HepG2 (cell line): ENCODE results near the gene KRTAP1-3.

ENCODE experiments used
- JUN ChIP-seq: sonication (generic); formaldehyde crosslinking; IDR thresholded peaks from 2 replicates; pipeline ENCODE4 v1.4.0; 2020; ENCODE audit warnings: mild to moderate bottlenecking, missing genetic modification reagents
- KDM5A ChIP-seq: fragments of 200-600 bp; sonication (generic); IDR thresholded peaks from 2 replicates; pipeline ENCODE4 v1.7.0; 2018; ENCODE audit warnings: antibody characterized with exemption, mild to moderate bottlenecking, low read length, borderline replicate concordance
- NFE2L2 ChIP-seq: fragments of 150-350 bp; IDR thresholded peaks from 2 replicates; pipeline ENCODE4 v1.6.1; 2014; ENCODE audit warnings: low read length
- NKX3-1 ChIP-seq: sonication (generic); formaldehyde crosslinking; IDR thresholded peaks from 2 replicates; pipeline ENCODE4 v1.5.0; 2020; ENCODE audit warnings: missing genetic modification reagents
- PHF20 ChIP-seq: sonication (generic); formaldehyde crosslinking; IDR thresholded peaks from 2 replicates; pipeline ENCODE4 v1.5.0; 2020; ENCODE audit warnings: mild to moderate bottlenecking, missing genetic modification reagents
- POLR2A ChIP-seq, 2 experiments: IDR thresholded peaks; 2 replicates each; pipeline ENCODE4 v1.6.1; 2011; ENCODE audit warnings: low read depth in 2 of 2, low read length in 2 of 2, mild to moderate bottlenecking in 1 of 2, moderate library complexity in 1 of 2; ENCODE audit not compliant: insufficient read depth in 1 of 2
- POLR2AphosphoS5 ChIP-seq: IDR thresholded peaks from 2 replicates; pipeline ENCODE4 v1.6.1; 2012; ENCODE audit warnings: low read depth, low read length
- RAD21 ChIP-seq: fragments of 450-650 bp; formaldehyde crosslinking; IDR thresholded peaks from 2 replicates; pipeline ENCODE4 v1.5.0; 2020; ENCODE audit warnings: mild to moderate bottlenecking
- ZNF282 ChIP-seq: fragments of 450-650 bp; IDR thresholded peaks from 2 replicates; pipeline ENCODE4 v1.6.1; 2018; ENCODE audit not compliant: partially characterized antibody
- ZNF510 ChIP-seq: sonication (generic); formaldehyde crosslinking; IDR thresholded peaks from 2 replicates; pipeline ENCODE4 v1.4.0; 2020; ENCODE audit warnings: low read depth, mild to moderate bottlenecking, missing genetic modification reagents
- TF ChIP-seq, protein P1 (sequence below): sonication (generic); formaldehyde crosslinking; IDR thresholded peaks from 2 replicates; pipeline ENCODE4 v1.5.0; 2020; ENCODE audit warnings: mild to moderate bottlenecking, missing genetic modification reagents
- TF ChIP-seq, protein P2 (sequence below): sonication (generic); formaldehyde crosslinking; IDR thresholded peaks from 2 replicates; pipeline ENCODE4 v1.4.0; 2020; ENCODE audit warnings: missing genetic modification reagents, mild to moderate bottlenecking, borderline replicate concordance

DNA sequence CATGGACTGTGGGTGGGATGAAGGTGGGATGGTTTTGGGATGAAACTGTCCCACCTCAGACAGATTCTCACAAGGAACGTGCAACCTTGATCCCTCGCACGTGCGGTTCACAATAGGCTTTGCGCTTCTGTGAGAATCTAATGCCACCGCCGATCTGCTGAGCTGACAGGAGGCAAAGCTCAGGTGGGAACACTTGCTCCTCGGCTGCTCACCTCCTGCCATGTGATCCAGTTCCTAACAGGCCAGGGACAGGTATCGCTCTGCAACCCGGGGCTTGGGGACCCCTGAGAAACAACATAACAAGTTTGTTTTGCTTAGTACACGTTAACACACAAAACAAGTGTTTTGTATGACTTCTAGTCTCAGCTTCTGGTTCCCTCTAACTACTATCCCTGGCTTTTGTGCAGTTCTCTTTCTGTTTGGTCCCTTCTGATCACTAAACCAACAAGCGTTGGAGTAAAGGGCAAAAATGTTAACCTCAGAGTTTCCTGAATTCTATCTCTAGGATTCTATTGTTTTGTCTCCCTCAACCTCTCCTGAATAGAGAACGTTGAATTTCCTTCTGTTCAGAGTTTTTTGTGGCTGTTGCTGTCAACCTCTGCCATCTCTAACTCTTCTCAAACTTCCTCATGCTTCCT is 18.0 kb downstream of the KRTAP1-3 start:
- TF ChIP-seq, protein P1, sequence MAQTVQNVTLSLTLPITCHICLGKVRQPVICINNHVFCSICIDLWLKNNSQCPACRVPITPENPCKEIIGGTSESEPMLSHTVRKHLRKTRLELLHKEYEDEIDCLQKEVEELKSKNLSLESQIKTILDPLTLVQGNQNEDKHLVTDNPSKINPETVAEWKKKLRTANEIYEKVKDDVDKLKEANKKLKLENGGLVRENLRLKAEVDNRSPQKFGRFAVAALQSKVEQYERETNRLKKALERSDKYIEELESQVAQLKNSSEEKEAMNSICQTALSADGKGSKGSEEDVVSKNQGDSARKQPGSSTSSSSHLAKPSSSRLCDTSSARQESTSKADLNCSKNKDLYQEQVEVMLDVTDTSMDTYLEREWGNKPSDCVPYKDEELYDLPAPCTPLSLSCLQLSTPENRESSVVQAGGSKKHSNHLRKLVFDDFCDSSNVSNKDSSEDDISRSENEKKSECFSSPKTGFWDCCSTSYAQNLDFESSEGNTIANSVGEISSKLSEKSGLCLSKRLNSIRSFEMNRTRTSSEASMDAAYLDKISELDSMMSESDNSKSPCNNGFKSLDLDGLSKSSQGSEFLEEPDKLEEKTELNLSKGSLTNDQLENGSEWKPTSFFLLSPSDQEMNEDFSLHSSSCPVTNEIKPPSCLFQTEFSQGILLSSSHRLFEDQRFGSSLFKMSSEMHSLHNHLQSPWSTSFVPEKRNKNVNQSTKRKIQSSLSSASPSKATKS (CRISPR knock-in tag): no peak
- TF ChIP-seq JUN (CRISPR knock-in tag) (no peak), ZNF282 (no peak), KDM5A (no peak), PHF20 (CRISPR knock-in tag) (no peak), NKX3-1 (CRISPR knock-in tag) (no peak), NFE2L2 (no peak), ZNF510 (CRISPR knock-in tag) (no peak), RAD21 (CRISPR knock-in tag) (no peak), POLR2A (IDR thresholded peaks at IDR 0.05; ENCODE audit: insufficient read depth in 1 of 2, low read depth in 2 of 2, low read length in 2 of 2) (no peak), POLR2AphosphoS5 (no peak)
- TF ChIP-seq, protein P2, sequence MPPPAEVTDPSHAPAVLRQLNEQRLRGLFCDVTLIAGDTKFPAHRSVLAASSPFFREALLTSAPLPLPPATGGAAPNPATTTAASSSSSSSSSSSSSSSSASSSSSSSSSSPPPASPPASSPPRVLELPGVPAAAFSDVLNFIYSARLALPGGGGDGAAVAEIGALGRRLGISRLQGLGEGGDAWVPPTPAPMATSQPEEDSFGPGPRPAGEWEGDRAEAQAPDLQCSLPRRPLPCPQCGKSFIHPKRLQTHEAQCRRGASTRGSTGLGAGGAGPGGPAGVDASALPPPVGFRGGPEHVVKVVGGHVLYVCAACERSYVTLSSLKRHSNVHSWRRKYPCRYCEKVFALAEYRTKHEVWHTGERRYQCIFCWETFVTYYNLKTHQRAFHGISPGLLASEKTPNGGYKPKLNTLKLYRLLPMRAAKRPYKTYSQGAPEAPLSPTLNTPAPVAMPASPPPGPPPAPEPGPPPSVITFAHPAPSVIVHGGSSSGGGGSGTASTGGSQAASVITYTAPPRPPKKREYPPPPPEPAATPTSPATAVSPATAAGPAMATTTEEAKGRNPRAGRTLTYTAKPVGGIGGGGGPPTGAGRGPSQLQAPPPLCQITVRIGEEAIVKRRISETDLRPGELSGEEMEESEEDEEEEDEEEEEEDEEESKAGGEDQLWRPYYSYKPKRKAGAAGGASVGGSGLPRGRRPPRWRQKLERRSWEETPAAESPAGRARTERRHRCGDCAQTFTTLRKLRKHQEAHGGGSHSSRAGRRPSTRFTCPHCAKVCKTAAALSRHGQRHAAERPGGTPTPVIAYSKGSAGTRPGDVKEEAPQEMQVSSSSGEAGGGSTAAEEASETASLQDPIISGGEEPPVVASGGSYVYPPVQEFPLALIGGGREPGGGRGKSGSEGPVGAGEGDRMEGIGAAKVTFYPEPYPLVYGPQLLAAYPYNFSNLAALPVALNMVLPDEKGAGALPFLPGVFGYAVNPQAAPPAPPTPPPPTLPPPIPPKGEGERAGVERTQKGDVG (CRISPR knock-in tag): no peak
